ENCODE data around the gene BTAF1.
"Not testable (repeated sequence)": the region's sequence is repeated elsewhere in the genome, so short reads cannot be mapped to it uniquely, and the experiment has no call there.

Gene BTAF1

DNA sequence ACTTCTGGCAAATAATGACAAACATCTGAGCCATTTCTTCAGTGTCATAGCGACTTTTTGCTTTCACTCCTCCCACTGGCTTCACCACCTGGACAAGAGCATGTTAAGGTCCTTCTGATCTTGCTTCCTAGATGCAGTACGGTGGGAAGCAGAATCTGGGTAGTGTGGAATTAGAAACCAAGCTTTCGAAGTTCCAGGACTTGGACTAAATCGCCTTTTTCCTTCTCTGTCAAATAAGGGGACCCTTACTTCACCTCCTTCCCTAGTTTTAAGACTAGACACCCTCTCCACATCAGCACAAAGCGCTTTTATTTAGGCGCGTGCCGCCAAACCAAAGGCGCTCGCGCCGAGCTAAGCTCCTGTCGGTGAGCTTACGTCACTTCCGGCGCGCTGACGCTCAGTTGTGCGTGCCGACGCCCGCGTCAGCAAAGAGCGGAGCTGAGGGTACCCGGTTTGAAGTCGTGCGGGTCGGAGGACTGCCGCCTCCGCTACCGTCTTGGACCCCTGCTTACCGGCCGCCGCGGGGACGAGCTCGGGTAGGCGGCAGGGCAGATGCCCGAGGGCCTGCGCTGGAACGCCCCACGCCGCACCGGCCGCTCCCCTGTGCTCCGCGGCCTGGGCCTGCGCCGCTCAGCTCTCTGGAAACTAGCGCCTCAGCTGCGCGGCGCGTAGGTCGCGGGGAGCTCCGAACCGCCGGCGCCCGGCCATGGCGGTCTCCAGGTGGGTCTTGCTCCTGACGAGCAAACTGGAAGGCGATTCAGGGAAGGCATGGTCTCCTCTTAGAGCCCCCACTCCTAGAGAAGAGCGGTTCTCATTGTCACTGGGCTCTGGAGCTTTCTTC lies at the start of gene BTAF1:
BTAF1 (plus strand) TSS at position 400 of the 841 bp plus-strand sequence; CDS start at position 707, 307 bp downstream.
- DNase-seq: peak; percentile 94

- no peak for DNase-seq
Measured at GRCh38 chr10:91875156-91875555, 48.4 kb upstream of the BTAF1 start.

- DNase-seq: no peak
Measured at GRCh38 chr10:91875779-91876178, 47.8 kb upstream of the BTAF1 start.

DNA sequence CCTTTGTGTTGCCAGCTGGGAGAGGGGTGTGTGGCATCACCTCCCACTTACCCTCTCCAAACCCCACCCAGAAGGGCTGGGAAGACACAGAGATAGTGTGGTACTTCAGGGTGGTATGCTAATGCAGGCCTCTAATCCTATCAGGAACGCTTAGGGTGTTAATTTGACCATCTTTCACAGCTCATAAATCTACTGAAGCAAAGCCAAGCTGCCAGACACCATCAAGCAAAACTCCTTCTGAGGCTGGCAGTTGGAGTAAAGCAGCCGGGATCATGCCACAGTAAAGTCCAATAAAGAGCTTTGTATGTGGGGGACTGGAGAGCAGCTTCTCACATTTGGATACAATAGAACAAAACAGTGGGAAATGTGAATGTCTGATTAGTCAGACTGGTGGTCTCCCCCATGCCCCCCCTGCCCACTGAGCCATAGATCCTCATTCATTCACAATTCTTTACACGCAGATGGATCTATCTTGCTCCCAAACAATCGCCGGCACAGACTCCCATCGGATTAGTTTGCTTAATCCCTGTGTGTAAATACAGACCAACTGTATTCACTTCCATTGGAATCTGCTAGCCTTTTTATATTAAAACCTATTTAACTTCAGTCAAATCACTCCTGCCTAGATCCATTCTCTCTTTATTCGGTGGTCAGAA lies 43.9 kb upstream of the BTAF1 start:
- no peak for DNase-seq

DNA sequence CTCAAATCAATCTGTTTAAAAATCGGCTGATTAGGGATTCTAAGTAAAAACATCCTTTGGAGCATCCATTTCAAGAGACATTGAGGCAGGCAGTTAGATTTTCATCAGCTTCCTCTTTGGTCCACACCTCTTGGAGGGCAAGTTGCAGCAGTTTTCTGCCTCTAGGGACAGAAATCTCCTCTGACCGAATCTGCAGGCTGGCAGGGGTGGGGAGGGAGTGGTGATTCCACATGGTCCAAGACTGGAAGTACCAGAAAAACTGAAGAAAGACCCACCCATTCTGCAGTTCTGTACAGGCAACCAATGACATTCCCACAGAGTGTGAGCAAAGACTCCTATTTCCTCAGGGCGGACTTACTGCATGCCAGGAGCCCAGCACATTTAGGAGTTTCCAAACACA lies 43.3 kb upstream of the BTAF1 start:
- no peak for DNase-seq

DNA sequence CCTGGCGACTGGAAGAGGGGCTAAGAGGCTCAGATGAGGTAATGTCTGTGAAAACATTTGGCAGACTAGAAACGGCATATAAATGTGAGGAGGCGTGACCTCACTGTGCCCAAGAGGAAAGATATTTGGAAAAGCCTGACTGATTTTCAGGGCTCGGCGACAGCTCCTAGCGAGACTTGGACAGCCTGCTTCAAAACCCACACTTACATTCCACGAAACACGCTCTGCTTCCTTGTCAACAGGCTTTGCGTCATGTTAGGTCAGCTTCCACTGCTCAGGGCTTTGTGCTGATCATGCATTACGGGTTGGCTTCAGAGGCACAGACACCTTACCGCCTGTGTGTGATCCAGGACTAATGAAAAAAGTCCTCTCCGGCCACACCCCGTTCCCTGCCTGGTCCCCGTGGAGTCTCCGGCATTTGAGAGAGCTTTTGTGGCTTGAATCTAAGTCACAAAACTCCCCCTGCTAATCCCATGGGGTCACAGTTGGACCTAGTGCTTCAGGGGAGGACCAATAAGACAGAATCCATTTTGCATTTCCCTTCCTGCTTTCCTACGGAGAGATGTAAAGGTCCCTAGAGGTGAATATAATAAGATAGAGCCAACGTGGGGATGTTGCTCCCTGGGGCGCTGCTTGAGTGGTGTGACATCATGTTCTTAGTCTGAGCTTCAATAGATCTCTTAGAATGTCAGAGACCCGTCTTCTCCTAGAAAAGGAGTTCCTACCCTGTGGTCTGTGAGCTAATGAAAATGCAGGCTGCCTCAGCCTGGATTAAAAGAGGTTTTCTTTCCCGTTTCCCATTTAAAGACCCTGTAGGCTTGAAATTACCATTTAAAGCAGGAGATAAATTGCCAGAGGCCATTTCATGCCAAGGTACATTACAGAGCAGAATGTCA lies 39.8 kb upstream of the BTAF1 start:
- peak; percentile 64 for DNase-seq

- DNase-seq: no peak
Measured at GRCh38 chr10:91884536-91884935, 39.0 kb upstream of the BTAF1 start.

- no peak for DNase-seq
Measured at GRCh38 chr10:91885362-91886079, 38.0 kb upstream of the BTAF1 start.

- DNase-seq: no peak
Measured at GRCh38 chr10:91886954-91887271, 36.7 kb upstream of the BTAF1 start.

- DNase-seq: peak; percentile 60
Measured at GRCh38 chr10:91887272-91888076, 36.1 kb upstream of the BTAF1 start.

DNA sequence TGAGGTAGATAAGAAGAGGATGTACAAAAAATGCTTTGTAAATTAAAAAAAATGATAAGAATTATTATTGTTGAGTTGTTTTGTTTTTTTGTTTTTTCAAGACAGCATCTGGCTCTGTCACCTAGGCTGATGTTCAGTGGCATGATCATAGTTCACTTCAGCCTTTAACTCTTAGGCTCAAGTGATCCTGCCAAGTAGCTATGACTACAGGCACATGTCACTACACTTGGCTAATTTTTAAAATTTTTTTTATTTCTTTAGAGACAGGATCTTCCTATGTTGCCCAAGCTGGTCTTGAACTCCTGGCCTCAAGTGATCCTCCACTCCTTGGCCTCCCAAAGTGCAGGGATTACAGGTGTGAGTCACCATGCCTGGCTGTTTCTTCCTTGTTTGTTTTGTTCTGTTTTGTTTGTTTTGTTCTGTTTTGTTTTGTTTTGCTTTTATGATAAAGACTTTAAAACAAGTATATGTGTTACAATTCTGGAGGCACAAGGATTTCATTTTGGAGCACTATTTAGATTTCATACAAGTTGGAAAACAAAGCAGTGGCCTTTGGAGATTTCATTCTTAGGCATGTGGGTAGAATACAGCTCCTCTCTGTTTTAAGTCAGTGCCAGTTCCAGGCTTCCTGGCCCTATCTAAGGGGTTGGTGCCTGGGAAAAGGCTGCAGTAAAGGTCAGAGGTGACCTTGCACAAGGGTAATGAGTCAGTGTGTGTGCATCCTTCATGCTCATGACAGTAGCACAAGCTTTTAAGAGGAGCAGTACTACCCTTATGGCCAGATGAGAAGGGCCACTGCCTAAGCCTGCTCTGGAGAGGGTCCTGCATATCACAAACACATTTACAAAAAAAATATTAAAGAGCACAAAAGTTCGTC lies 32.2 kb upstream of the BTAF1 start:
- no peak for DNase-seq

GRCh38 chr10:91893051-91893450 lies 30.5 kb upstream of the BTAF1 start:
- no peak for DNase-seq

DNA sequence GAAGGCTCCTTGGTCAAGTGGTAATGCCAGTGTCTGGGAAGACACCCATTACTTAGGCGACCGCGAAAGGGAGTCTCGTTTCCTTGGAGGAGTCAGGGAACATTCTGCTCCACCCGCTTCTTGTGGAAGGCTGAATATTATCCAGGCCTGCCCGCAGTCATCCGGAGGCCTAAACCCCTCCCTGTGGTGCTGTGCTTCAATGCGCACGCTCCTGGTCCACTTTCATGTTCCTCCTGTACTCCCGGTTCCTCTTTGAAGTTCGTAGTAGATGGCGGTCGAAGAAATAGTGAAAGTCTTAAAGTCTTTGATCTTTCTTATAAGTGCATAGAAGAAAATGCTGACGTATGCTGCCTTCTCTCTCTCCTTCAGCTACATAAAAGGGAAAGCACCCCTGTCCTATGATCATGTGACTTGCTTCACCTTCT lies 29.3 kb upstream of the BTAF1 start:
- DNase-seq: not testable (repeated sequence)

GRCh38 chr10:91896212-91896756 lies 27.3 kb upstream of the BTAF1 start:
- DNase-seq: no peak

DNA sequence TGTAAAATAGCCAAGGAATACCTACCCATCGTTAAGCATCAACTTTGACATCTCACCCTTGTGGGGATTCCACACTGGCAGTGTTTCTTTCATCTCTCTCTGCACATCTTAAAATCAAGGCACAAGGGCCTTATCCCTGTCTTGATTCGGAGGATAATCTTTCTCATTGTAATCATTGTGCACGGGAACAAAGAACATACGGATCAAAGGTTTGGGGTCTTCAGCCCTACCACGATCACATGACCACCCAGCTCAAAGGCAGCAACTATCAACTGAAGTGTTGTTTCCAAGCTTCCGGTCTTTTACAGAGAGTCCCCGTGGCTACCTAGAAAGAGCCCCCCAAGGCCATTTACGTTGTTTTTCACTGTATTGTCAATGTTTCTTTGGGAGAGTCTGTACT lies 26.1 kb upstream of the BTAF1 start:
- DNase-seq: no peak

DNA sequence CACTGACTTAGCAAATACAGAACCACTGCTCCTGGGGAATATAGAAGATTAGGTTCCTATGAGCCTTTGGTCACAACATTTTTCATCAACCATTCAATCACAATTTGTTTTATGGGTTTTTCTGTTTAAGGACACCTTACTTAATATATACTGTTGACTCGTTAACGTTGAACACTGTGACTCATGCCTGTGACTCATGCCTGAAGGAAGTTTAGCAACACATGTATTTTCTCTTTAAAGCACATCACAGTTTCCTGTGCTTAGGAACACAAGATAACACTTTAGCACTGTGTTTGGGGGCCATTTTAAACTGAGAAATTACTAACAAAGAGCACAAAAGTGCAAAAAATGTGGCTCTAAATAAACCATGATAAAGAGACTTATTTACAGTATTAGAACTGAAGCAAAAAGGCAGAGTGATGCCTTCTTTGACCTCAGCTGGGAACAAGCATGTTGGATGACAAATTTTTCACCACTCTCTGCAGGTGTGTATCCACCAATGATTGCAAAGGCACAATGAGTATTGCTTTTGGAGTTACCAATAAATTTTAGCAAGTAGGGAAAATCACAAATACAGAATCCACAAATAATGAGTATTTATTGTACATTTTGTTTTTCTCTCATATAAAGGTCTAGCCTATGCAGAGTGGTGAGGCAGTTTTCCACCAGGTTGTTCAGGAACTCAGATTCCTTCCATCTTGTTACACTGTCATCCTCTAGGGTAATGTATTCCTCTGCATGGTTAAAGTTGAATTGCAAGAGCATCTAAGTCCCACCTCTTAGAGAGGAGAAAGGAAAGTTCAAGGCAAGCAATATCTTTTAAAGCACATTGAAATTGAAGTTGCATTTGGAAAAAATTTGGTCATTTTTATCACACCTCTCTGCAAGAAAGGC lies 21.5 kb upstream of the BTAF1 start:
- DNase-seq: no peak

DNA sequence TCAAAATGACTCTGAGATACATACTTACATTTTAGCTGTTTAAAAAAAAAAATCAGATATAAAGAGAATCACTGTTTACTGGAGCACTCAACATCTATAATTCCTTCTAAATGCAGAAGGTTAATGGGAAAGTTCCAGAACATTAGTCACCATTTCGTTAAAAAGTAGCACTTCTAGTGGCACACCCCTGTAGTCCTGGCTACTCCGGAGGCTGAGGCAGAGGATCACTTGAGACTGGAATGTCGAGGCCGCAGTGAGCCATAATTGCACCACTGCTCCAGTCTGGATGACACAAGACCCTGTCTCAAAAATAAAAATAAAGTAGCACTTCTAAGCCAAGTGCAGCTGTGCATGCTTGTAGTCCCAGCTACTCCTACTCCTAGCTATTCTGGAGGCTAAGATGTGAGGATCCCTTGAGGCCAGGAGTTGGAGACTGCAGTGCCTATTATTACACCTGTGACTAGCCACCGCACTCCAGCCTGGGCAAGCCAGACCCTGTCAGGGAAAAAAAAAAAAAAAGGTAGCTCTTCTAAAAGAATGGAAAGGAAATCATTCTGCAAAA lies 16.5 kb upstream of the BTAF1 start:
- no peak for DNase-seq

DNA sequence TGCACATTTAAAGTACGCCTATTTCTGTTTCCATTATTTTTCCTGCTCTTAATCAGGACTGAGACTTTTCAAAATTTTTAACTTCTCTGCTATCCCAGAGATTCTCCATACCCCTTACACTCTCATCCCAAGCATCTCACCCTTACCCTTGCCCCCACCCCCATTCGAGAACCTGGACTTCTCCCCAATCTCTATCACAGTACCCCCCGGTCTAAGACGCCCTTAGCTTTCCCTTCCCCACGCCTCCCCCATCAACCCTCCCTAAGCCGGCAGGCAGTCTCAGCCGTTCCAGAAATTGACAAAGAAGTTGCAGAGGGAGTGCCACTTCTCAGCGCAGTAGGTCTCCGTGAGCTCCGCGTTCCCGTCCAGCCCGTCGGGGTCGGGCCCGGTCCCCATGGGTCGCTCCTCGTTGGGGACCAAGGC lies 15.6 kb upstream of the BTAF1 start:
- no peak for DNase-seq
